Measurements from ENCODE around the gene STIMATE.

STIMATE gene

GRCh38 chr3:52877085-52877484, 20.3 kb downstream of the STIMATE start:
- CTCF ChIA-PET, result no interaction called here
- DNase-seq (ENCODE audit: extremely low spot score), result no peak
- TF ChIP-seq ARNT (IDR thresholded peaks at IDR 0.05), result no peak
- TF ChIP-seq BHLHE40 (IDR thresholded peaks at IDR 0.05; ENCODE audit: borderline replicate concordance), result no peak
- POLR2A ChIA-PET, result no interaction called here

GRCh38 chr3:52874864-52875587, 22.3 kb downstream of the STIMATE start:
- TF ChIP-seq SUZ12 (IDR thresholded peaks at IDR 0.05), result no peak
- CTCF ChIA-PET, result no interaction called here
- POLR2A ChIA-PET, result no interaction called here
- DNase-seq (ENCODE audit: extremely low spot score), result no peak

GRCh38 chr3:52874160-52874701, 23.1 kb downstream of the STIMATE start:
- ChIA-PET CTCF (no interaction called here), POLR2A (no interaction called here)
- DNase-seq (ENCODE audit: extremely low spot score), result no peak
- no peak for TF ChIP-seq FOXA1 (IDR thresholded peaks at IDR 0.05)
- TF ChIP-seq NFRKB (IDR thresholded peaks at IDR 0.05), result no peak
- no peak for TF ChIP-seq FOXM1 (IDR thresholded peaks at IDR 0.05; ENCODE audit: borderline replicate concordance)
- TF ChIP-seq FOXK2 (IDR thresholded peaks at IDR 0.05), result no peak

GRCh38 chr3:52873433-52874159, 23.8 kb downstream of the STIMATE start:
- no peak for DNase-seq (ENCODE audit: extremely low spot score)
- POLR2A ChIA-PET, result no interaction called here
- CTCF ChIA-PET, result no interaction called here
- TF ChIP-seq ZNF384 (IDR thresholded peaks at IDR 0.05) (no peak), FOXK2 (IDR thresholded peaks at IDR 0.05) (no peak), HDGF (IDR thresholded peaks at IDR 0.05; ENCODE audit: borderline replicate concordance) (no peak), TARDBP (IDR thresholded peaks at IDR 0.05) (no peak), ELF4 (IDR thresholded peaks at IDR 0.05) (no peak), NFRKB (IDR thresholded peaks at IDR 0.05) (no peak), SUZ12 (IDR thresholded peaks at IDR 0.05) (no peak), LEF1 (IDR thresholded peaks at IDR 0.05; ENCODE audit: borderline replicate concordance) (no peak), BHLHE40 (IDR thresholded peaks at IDR 0.05; ENCODE audit: borderline replicate concordance) (no peak), L3MBTL2 (conservative IDR thresholded peaks at IDR 0.05) (no peak), CTBP1 (IDR thresholded peaks at IDR 0.05; ENCODE audit: borderline replicate concordance) (no peak), ARNT (IDR thresholded peaks at IDR 0.05) (no peak), FOXA1 (IDR thresholded peaks at IDR 0.05) (no peak), SP1 (IDR thresholded peaks at IDR 0.05) (no peak), PKNOX1 (IDR thresholded peaks at IDR 0.05) (no peak), FOXM1 (IDR thresholded peaks at IDR 0.05; ENCODE audit: borderline replicate concordance) (no peak)

GRCh38 chr3:52872245-52872644, 25.1 kb downstream of the STIMATE start:
- no peak for TF ChIP-seq FOXA1 (IDR thresholded peaks at IDR 0.05)
- TF ChIP-seq SP1 (IDR thresholded peaks at IDR 0.05), result no peak
- TF ChIP-seq LEF1 (IDR thresholded peaks at IDR 0.05; ENCODE audit: borderline replicate concordance), result no peak
- no peak for TF ChIP-seq PKNOX1 (IDR thresholded peaks at IDR 0.05)
- TF ChIP-seq HDGF (IDR thresholded peaks at IDR 0.05; ENCODE audit: borderline replicate concordance), result no peak
- no peak for TF ChIP-seq L3MBTL2 (conservative IDR thresholded peaks at IDR 0.05)
- no peak for DNase-seq (ENCODE audit: extremely low spot score)
- ChIA-PET POLR2A (no interaction called here), CTCF (no interaction called here)

GRCh38 chr3:52871761-52872160, 25.6 kb downstream of the STIMATE start:
- no peak for TF ChIP-seq FOXM1 (IDR thresholded peaks at IDR 0.05; ENCODE audit: borderline replicate concordance)
- no peak for TF ChIP-seq LEF1 (IDR thresholded peaks at IDR 0.05; ENCODE audit: borderline replicate concordance)
- no peak for TF ChIP-seq BHLHE40 (IDR thresholded peaks at IDR 0.05; ENCODE audit: borderline replicate concordance)
- TF ChIP-seq ZNF384 (IDR thresholded peaks at IDR 0.05), result no peak
- TF ChIP-seq SP1 (IDR thresholded peaks at IDR 0.05), result no peak
- no peak for TF ChIP-seq FOXK2 (IDR thresholded peaks at IDR 0.05)
- ChIA-PET CTCF (no interaction called here), POLR2A (no interaction called here)
- DNase-seq (ENCODE audit: extremely low spot score), result no peak

GRCh38 chr3:52870471-52870870, 26.9 kb downstream of the STIMATE start:
- TF ChIP-seq L3MBTL2 (conservative IDR thresholded peaks at IDR 0.05) (no peak), BHLHE40 (IDR thresholded peaks at IDR 0.05; ENCODE audit: borderline replicate concordance) (no peak), TARDBP (IDR thresholded peaks at IDR 0.05) (no peak), NFRKB (IDR thresholded peaks at IDR 0.05) (no peak), PKNOX1 (IDR thresholded peaks at IDR 0.05) (no peak), ZNF384 (IDR thresholded peaks at IDR 0.05) (no peak), ELF4 (IDR thresholded peaks at IDR 0.05) (no peak), SP1 (IDR thresholded peaks at IDR 0.05) (no peak), ARNT (IDR thresholded peaks at IDR 0.05) (no peak), CTBP1 (IDR thresholded peaks at IDR 0.05; ENCODE audit: borderline replicate concordance) (no peak), FOXM1 (IDR thresholded peaks at IDR 0.05; ENCODE audit: borderline replicate concordance) (no peak), HDGF (IDR thresholded peaks at IDR 0.05; ENCODE audit: borderline replicate concordance) (no peak)
- POLR2A ChIA-PET, result no interaction called here

More at GRCh38 chr3:52870471-52870870, 26.9 kb downstream of the STIMATE start:
- DNase-seq (ENCODE audit: extremely low spot score), result no peak
- CTCF ChIA-PET, result no interaction called here

Measured in HEK293T (cell line).